ENCODE measurements around the gene RAB30. TPM values are rescaled to one million over a fixed set of nuclear protein-coding genes. Genes with fewer than 3 reads are reported as not detected.

The RAB30 gene
- total and polyA plus RNA-seq, 7 donors = 6.0 to 29.9 (median 24.0) TPM

- no peak overlapping the region for H3K4me3 ChIP-seq
- no peaks in the 10 kb centered on the region for H3K36me3 ChIP-seq
- no peaks in the 10 kb centered on the region for H3K27me3 ChIP-seq
- H3K27ac ChIP-seq = no peak overlapping the region
- TF ChIP-seq POLR2AphosphoS5 (IDR thresholded peaks at IDR 0.05) = no peak
- TF ChIP-seq CTCF (IDR thresholded peaks at IDR 0.05) = no peak
- no peak for TF ChIP-seq POLR2A (IDR thresholded peaks at IDR 0.05)
- no peak for TF ChIP-seq EP300 (IDR thresholded peaks at IDR 0.05)
- intact Hi-C loops (cut with DNase I) = no loop called here
- no peak for DNase-seq
- WGBS, 2 donors = 60 to 74% methylated on average over 3 of the region's 3 CpGs
- no peaks in the 10 kb centered on the region for H3K9me3 ChIP-seq
- H3K4me1 ChIP-seq = no peaks in the 10 kb centered on the region
Observed at GRCh38 chr11:82930229-82930628, 141.5 kb downstream of the RAB30 start.

GRCh38 chr11:82929121-82929520 is 142.6 kb downstream of the RAB30 start:
- Histone ChIP-seq H3K36me3 (no peaks in the 10 kb centered on the region), H3K4me3 (no peak overlapping the region), H3K9me3 (no peaks in the 10 kb centered on the region), H3K27me3 (no peaks in the 10 kb centered on the region), H3K27ac (no peak overlapping the region), H3K4me1 (no peaks in the 10 kb centered on the region)
- WGBS, 2 donors = 93 to 94% methylated on average over 9 to 10 of the region's 10 CpGs
- DNase-seq = no peak
- intact Hi-C loops (cut with DNase I) = loop anchor here (5.0 kb wide), 1 partner anchor 143 kb away; the partner anchor contains the start of gene RAB30
- TF ChIP-seq POLR2A (IDR thresholded peaks at IDR 0.05) (no peak), CTCF (IDR thresholded peaks at IDR 0.05) (no peak)

- intact Hi-C loops (cut with DNase I) = loop anchor here (5.0 kb wide), 1 partner anchor 145 kb away; the partner anchor contains the start of gene RAB30
- no peaks in the 10 kb centered on the region for H3K27me3 ChIP-seq
- H3K27ac ChIP-seq = no peak overlapping the region
- TF ChIP-seq POLR2AphosphoS5 (IDR thresholded peaks at IDR 0.05) = no peak
- TF ChIP-seq CTCF (IDR thresholded peaks at IDR 0.05) = peak; percentile 39 to 74 (median 61)
- H3K4me1 ChIP-seq = no peaks in the 10 kb centered on the region
- no peaks in the 10 kb centered on the region for H3K36me3 ChIP-seq
- no peaks in the 10 kb centered on the region for H3K9me3 ChIP-seq
- no peak for DNase-seq
- H3K4me3 ChIP-seq = no peak overlapping the region
Observed at GRCh38 chr11:82927264-82927880, 144.3 kb downstream of the RAB30 start.

GRCh38 chr11:82924522-82925224 is 147.0 kb downstream of the RAB30 start:
- Histone ChIP-seq H3K36me3 (no peaks in the 10 kb centered on the region), H3K27ac (no peak overlapping the region), H3K27me3 (no peaks in the 10 kb centered on the region), H3K4me3 (no peak overlapping the region), H3K4me1 (no peaks in the 10 kb centered on the region), H3K9me3 (no peaks in the 10 kb centered on the region)
- intact Hi-C loops (cut with DNase I) = loop anchor here (5.0 kb wide), 1 partner anchor 148 kb away; the partner anchor contains the start of gene RAB30
- no peak for DNase-seq
- no peak for TF ChIP-seq POLR2A (IDR thresholded peaks at IDR 0.05)
- WGBS, 2 donors = 79 to 93% methylated on average over 5 of the region's 5 CpGs

Small RNAs within 50 kb of the gene (small RNA-seq; reads per million reads assigned to genes)
- 0 reads per million in 3 donors for gene SNORA70E

Other genes starting within 250 kb of the RAB30 start
- gene PRCP, start 171.5 kb downstream of the RAB30 start, total RNA-seq = 10 to 100 TPM; 27.4 to 40.2 (median 35.5) TPM
- gene PRCP, start 171.5 kb downstream of the RAB30 start, polyA plus RNA-seq = 10 to 100 TPM; 12.6 to 32.0 (median 23.6) TPM
- gene DDIAS, start 170.2 kb downstream of the RAB30 start, total RNA-seq = under 1 TPM in 3 of 4 donors, not detected in 1; 0.16 to 0.71 (median 0.41) TPM
- gene DDIAS, start 170.2 kb downstream of the RAB30 start, polyA plus RNA-seq = 1 to 10 TPM in 1 of 3 donors, under 1 TPM in 2; 0.60 to 3.1 (median 0.92) TPM
- 10 to 100 TPM; 62.0 to 78.2 (median 66.3) TPM for gene PCF11, start 85.2 kb upstream of the RAB30 start, total RNA-seq
- gene PCF11, start 85.2 kb upstream of the RAB30 start, polyA plus RNA-seq = 10 to 100 TPM; 12.7 to 34.4 (median 13.2) TPM
- 10 to 100 TPM in 3 of 4 donors, 1 to 10 TPM in 1; 9.6 to 12.2 (median 11.0) TPM for gene ANKRD42, start 121.8 kb upstream of the RAB30 start, total RNA-seq
- gene ANKRD42, start 121.8 kb upstream of the RAB30 start, polyA plus RNA-seq = 1 to 10 TPM; 4.2 to 5.4 (median 5.3) TPM
- 10 to 100 TPM; 28.9 to 49.2 (median 42.6) TPM for gene CCDC90B, start 214.5 kb upstream of the RAB30 start, total RNA-seq
- gene CCDC90B, start 214.5 kb upstream of the RAB30 start, polyA plus RNA-seq = 10 to 100 TPM; 28.6 to 51.3 (median 44.4) TPM